ENCODE results near the gene POLK. TPM values are rescaled to one million over a fixed set of nuclear protein-coding genes. Genes with fewer than 3 reads are reported as not detected.
"Not testable (repeated sequence)": the region's sequence is repeated elsewhere in the genome, so short reads cannot be mapped to it uniquely, and the experiment has no call there.

The POLK gene
- total and polyA plus RNA-seq, 2 of the 4 experiments (the other 2 are of a cell fraction), result 10.4 to 24.4 TPM

DNA sequence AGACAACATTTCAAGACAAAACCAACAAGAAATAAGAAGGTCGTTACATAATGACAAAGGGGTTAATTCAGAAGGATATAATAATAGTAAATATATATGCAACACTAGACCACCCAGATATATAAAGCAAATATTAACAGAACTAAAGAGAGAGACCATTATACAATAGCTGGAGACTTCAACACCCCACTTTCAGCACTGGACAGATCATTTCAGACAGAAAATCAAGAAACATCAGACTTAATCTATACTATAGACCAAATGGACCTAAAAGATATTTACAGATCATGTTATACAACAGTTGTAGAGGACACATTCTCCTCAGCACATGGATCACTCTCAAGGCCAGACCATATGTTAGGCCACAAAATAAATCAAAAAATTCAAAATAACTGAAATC lies 27.1 kb upstream of the POLK start:
- no peak overlapping the region for H3K23ac ChIP-seq (ENCODE audit: low read depth, low read length)
- H4K5ac ChIP-seq (ENCODE audit: low read depth, low read length), result no peak overlapping the region
- intact Hi-C loops (cut with micrococcal nuclease) (no loop called here), in situ Hi-C loops (cut with MboI; ENCODE audit: low sequenced_read_pairs) (no loop called here), dilution Hi-C loops (cut with HindIII; ENCODE audit: low sequenced_read_pairs, unreplicated experiment) (no loop called here)
- H4K91ac ChIP-seq (ENCODE audit: insufficient read depth, low read depth, low read length), result no peak overlapping the region
- peaks cover 20 to 29% of the 10 kb centered on the region in 2 experiments for H3K79me1 ChIP-seq (ENCODE audit: low read depth in 1 of 2, low read length in 2 of 2)
- no peak for ATAC-seq (ENCODE audit: low read depth)
- no peak overlapping the region for H2BK15ac ChIP-seq (ENCODE audit: low read depth, low read length)
- H3K9ac ChIP-seq (ENCODE audit: low read depth, low read length), result no peak overlapping the region
- H2AFZ ChIP-seq (replicated peaks; ENCODE audit: low read length, poor library complexity), result no peak overlapping the region
- no peaks in the 10 kb centered on the region for H3K4me1 ChIP-seq (ENCODE audit: control insufficient read depth, insufficient read depth, low read length)
- no peak overlapping the region for H3K56ac ChIP-seq (ENCODE audit: extremely low read depth, insufficient read depth, low read length)
- no peaks in the 10 kb centered on the region for H3K9me3 ChIP-seq (ENCODE audit: control insufficient read depth, insufficient read depth, low read length)
- no peak overlapping the region for H2AK9ac ChIP-seq (replicated peaks; ENCODE audit: low read depth, low read length, poor library complexity)
- H3K36me3 ChIP-seq (ENCODE audit: control insufficient read depth, insufficient read depth, low read length), result no peaks in the 10 kb centered on the region
- POLR2A ChIA-PET (ENCODE audit: unreplicated experiment), result no interaction called here
- no peak overlapping the region for H3K4me2 ChIP-seq (ENCODE audit: low read depth, low read length)
- H4K20me1 ChIP-seq (ENCODE audit: insufficient read depth, low read length), result peaks cover 21% of the 10 kb centered on the region; the same call in 1 of the 2 replicates
- H3K18ac ChIP-seq (ENCODE audit: low read depth, low read length), result no peak overlapping the region
- no peak overlapping the region for H2BK5ac ChIP-seq (ENCODE audit: low read depth, low read length, poor library complexity, severe bottlenecking)
- DNase-seq, result no peak
- no TSS peak for BruUV-seq (replicated peaks)
- no peak overlapping the region for H2BK120ac ChIP-seq (ENCODE audit: low read depth, low read length)
- no peak for TF ChIP-seq SMC3 (IDR thresholded peaks at IDR 0.05; ENCODE audit: low read depth, low read length)
- no peak for TF ChIP-seq RFX5 (IDR thresholded peaks at IDR 0.05; ENCODE audit: low read depth, low read length)
- TF ChIP-seq BHLHE40 (IDR thresholded peaks at IDR 0.05; ENCODE audit: low read depth, low read length), result no peak
- no peak for TF ChIP-seq POLR2A (IDR thresholded peaks at IDR 0.05; ENCODE audit: low read depth, low read length)
- no peak for TF ChIP-seq CHD1 (IDR thresholded peaks at IDR 0.05; ENCODE audit: low read depth, low read length)
- no peak for TF ChIP-seq MXI1 (IDR thresholded peaks at IDR 0.05; ENCODE audit: borderline replicate concordance, low read depth, low read length)
- TF ChIP-seq RAD21 (IDR thresholded peaks at IDR 0.05; ENCODE audit: low read length), result no peak
- TF ChIP-seq MAZ (IDR thresholded peaks at IDR 0.05; ENCODE audit: borderline replicate concordance, low read depth, low read length), result no peak
- CTCF ChIA-PET, result no interaction called here
- no peak overlapping the region for H2BK20ac ChIP-seq (ENCODE audit: low read depth, low read length)
- no peak overlapping the region for H2AK5ac ChIP-seq (ENCODE audit: low read depth, low read length)
- H3K27ac ChIP-seq (ENCODE audit: insufficient read depth, low read length), result no peak overlapping the region
- H3K14ac ChIP-seq (replicated peaks; ENCODE audit: low read depth, low read length), result no peak overlapping the region
- WGBS, 2 experiments (ENCODE audit: extremely low coverage in 2 of 2, insufficient read length in 1 of 2), result no CpG with 5 or more reads among the region's 1 CpG
- H3K4me3 ChIP-seq (ENCODE audit: insufficient read depth, low read depth, low read length), result no peak overlapping the region
- no peak overlapping the region for H4K8ac ChIP-seq (ENCODE audit: low read depth in 2 of 2, low read length in 2 of 2)
- H3K27me3 ChIP-seq (ENCODE audit: control insufficient read depth, insufficient read depth, low read length), result no peaks in the 10 kb centered on the region
- peaks cover 3% of the 10 kb centered on the region; the same call in 1 of the 2 replicates for H3K9me1 ChIP-seq (ENCODE audit: insufficient read depth, low read length)
- H3K4ac ChIP-seq (ENCODE audit: low read depth, low read length), result no peak overlapping the region

DNA sequence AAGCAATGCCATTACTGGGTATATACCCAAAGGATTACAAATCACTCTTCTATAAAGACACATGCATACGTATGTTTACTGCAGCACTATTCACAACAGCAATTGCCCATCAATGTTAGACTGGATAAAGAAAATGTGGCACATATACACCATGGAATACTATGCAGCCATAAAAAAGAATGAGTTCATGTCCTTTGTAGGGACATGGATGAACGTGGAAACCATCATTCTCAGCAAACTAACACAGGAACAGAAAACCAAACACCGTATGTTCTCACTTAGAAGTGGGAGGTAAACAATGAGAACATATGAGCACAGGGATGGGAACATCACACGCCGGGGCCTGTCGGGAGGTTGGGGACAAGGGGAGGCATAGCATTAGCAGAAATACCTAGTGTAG lies 21.8 kb upstream of the POLK start:
- H3K18ac ChIP-seq (ENCODE audit: low read depth, low read length); H3K4me2 ChIP-seq (ENCODE audit: low read depth, low read length); H2BK20ac ChIP-seq (ENCODE audit: low read depth, low read length); H3K4me3 ChIP-seq (ENCODE audit: insufficient read depth, low read depth, low read length); H4K5ac ChIP-seq (ENCODE audit: low read depth, low read length); H3K4me1 ChIP-seq (ENCODE audit: control insufficient read depth, insufficient read depth, low read length); dilution Hi-C loops (cut with HindIII; ENCODE audit: low sequenced_read_pairs, unreplicated experiment); H3K9me3 ChIP-seq (ENCODE audit: control insufficient read depth, insufficient read depth, low read length); CTCF ChIA-PET; H3K9ac ChIP-seq (ENCODE audit: low read depth, low read length); H3K9me1 ChIP-seq (ENCODE audit: insufficient read depth, low read length); POLR2A ChIA-PET (ENCODE audit: unreplicated experiment); DNase-seq; H4K91ac ChIP-seq (ENCODE audit: insufficient read depth, low read depth, low read length); H3K23ac ChIP-seq (ENCODE audit: low read depth, low read length); H3K27ac ChIP-seq (ENCODE audit: insufficient read depth, low read length); in situ Hi-C loops (cut with MboI; ENCODE audit: low sequenced_read_pairs); H2AFZ ChIP-seq (replicated peaks; ENCODE audit: low read length, poor library complexity); H3K14ac ChIP-seq (replicated peaks; ENCODE audit: low read depth, low read length); BruUV-seq (replicated peaks); H2AK9ac ChIP-seq (replicated peaks; ENCODE audit: low read depth, low read length, poor library complexity); H3K56ac ChIP-seq (ENCODE audit: extremely low read depth, insufficient read depth, low read length); ATAC-seq (ENCODE audit: low read depth); H3K36me3 ChIP-seq (ENCODE audit: control insufficient read depth, insufficient read depth, low read length); H2BK15ac ChIP-seq (ENCODE audit: low read depth, low read length); H2AK5ac ChIP-seq (ENCODE audit: low read depth, low read length); H2BK5ac ChIP-seq (ENCODE audit: low read depth, low read length, poor library complexity, severe bottlenecking); H3K4ac ChIP-seq (ENCODE audit: low read depth, low read length); H4K20me1 ChIP-seq (ENCODE audit: insufficient read depth, low read length); H3K27me3 ChIP-seq (ENCODE audit: control insufficient read depth, insufficient read depth, low read length); H2BK120ac ChIP-seq (ENCODE audit: low read depth, low read length); intact Hi-C loops (cut with micrococcal nuclease); H4K8ac ChIP-seq (ENCODE audit: low read depth in 2 of 2, low read length in 2 of 2): not testable (repeated sequence)
- peaks cover 3 to 26% of the 10 kb centered on the region in 2 experiments; a peak in 3 of 4 replicates for H3K79me1 ChIP-seq (ENCODE audit: low read depth in 1 of 2, low read length in 2 of 2)
- WGBS, 2 experiments (ENCODE audit: extremely low coverage in 2 of 2, insufficient read length in 1 of 2), result no CpG with 5 or more reads among the region's 6 CpGs
